GM19397 (cell line): ENCODE results near the gene AASDH.

ENCODE experiments used
- ATAC-seq: cut with Tn5 transposase; IDR thresholded peaks from one replicate; pipeline ENCODE4 v1.9.1; 2021; ENCODE audit warnings: mild to moderate bottlenecking, moderate library complexity; ENCODE audit not compliant: unreplicated experiment

AASDH gene

GRCh38 chr4:56318555-56318954, 68.7 kb downstream of the AASDH start:
- no peak for ATAC-seq

GRCh38 chr4:56317749-56318148, 69.5 kb downstream of the AASDH start:
- no peak for ATAC-seq

GRCh38 chr4:56316011-56316650, 71.2 kb downstream of the AASDH start:
- no peak for ATAC-seq

GRCh38 chr4:56315543-56315942, 71.7 kb downstream of the AASDH start:
- no peak for ATAC-seq

- ATAC-seq, result no peak
Observed at GRCh38 chr4:56315041-56315440, 72.2 kb downstream of the AASDH start.

GRCh38 chr4:56314207-56314915, 72.9 kb downstream of the AASDH start:
- ATAC-seq, result no peak

- ATAC-seq, result no peak
Observed at GRCh38 chr4:56313132-56313531, 74.2 kb downstream of the AASDH start.

GRCh38 chr4:56311299-56311975, 75.9 kb downstream of the AASDH start:
- ATAC-seq, result no peak

- ATAC-seq, result no peak
Observed at GRCh38 chr4:56310401-56311125, 76.7 kb downstream of the AASDH start.

- ATAC-seq, result no peak
Observed at GRCh38 chr4:56308384-56308783, 78.9 kb downstream of the AASDH start.

- ATAC-seq, result no peak
Observed at GRCh38 chr4:56307423-56307822, 79.9 kb downstream of the AASDH start.

- ATAC-seq, result no peak
Observed at GRCh38 chr4:56305390-56305789, 81.9 kb downstream of the AASDH start.

- no peak for ATAC-seq
Observed at GRCh38 chr4:56303921-56304320, 83.4 kb downstream of the AASDH start.

GRCh38 chr4:56302760-56303159, 84.5 kb downstream of the AASDH start:
- no peak for ATAC-seq

GRCh38 chr4:56301997-56302496, 85.2 kb downstream of the AASDH start:
- no peak for ATAC-seq

GRCh38 chr4:56301181-56301996, 85.9 kb downstream of the AASDH start:
- ATAC-seq, result peak; percentile 93

GRCh38 chr4:56298236-56298635, 89.1 kb downstream of the AASDH start:
- no peak for ATAC-seq

- ATAC-seq, result no peak
Observed at GRCh38 chr4:56297776-56298175, 89.5 kb downstream of the AASDH start.

- ATAC-seq, result no peak
Observed at GRCh38 chr4:56296526-56296925, 90.8 kb downstream of the AASDH start.

GRCh38 chr4:56293121-56293520, 94.2 kb downstream of the AASDH start:
- no peak for ATAC-seq
